Measurements from ENCODE around the gene GPR3.
"Not testable (repeated sequence)": the region's sequence is repeated elsewhere in the genome, so short reads cannot be mapped to it uniquely, and the experiment has no call there.

Gene GPR3

GRCh38 chr1:27430903-27431600 is 38.6 kb downstream of the GPR3 start:
- DNase-seq: no peak

GRCh38 chr1:27431601-27431940 is 39.1 kb downstream of the GPR3 start:
- DNase-seq: no peak

- not testable (repeated sequence) for DNase-seq
Observed at GRCh38 chr1:27432725-27433124, 40.3 kb downstream of the GPR3 start.

GRCh38 chr1:27433706-27434105 is 41.3 kb downstream of the GPR3 start:
- no peak for DNase-seq

GRCh38 chr1:27435566-27436203 is 43.3 kb downstream of the GPR3 start:
- DNase-seq: no peak

- no peak for DNase-seq
Observed at GRCh38 chr1:27436204-27437159, 44.1 kb downstream of the GPR3 start.

- no peak for DNase-seq
Observed at GRCh38 chr1:27438621-27439061, 46.2 kb downstream of the GPR3 start.

GRCh38 chr1:27439150-27439549 is 46.7 kb downstream of the GPR3 start:
- no peak for DNase-seq

GRCh38 chr1:27444632-27445031 is 52.2 kb downstream of the GPR3 start:
- no peak for DNase-seq
